ENCODE data around the gene AGRN. TPM values are rescaled to one million over a fixed set of nuclear protein-coding genes. Genes with fewer than 3 reads are reported as not detected.

Gene AGRN
- total RNA-seq, 1 donor: 7.9 TPM

DNA sequence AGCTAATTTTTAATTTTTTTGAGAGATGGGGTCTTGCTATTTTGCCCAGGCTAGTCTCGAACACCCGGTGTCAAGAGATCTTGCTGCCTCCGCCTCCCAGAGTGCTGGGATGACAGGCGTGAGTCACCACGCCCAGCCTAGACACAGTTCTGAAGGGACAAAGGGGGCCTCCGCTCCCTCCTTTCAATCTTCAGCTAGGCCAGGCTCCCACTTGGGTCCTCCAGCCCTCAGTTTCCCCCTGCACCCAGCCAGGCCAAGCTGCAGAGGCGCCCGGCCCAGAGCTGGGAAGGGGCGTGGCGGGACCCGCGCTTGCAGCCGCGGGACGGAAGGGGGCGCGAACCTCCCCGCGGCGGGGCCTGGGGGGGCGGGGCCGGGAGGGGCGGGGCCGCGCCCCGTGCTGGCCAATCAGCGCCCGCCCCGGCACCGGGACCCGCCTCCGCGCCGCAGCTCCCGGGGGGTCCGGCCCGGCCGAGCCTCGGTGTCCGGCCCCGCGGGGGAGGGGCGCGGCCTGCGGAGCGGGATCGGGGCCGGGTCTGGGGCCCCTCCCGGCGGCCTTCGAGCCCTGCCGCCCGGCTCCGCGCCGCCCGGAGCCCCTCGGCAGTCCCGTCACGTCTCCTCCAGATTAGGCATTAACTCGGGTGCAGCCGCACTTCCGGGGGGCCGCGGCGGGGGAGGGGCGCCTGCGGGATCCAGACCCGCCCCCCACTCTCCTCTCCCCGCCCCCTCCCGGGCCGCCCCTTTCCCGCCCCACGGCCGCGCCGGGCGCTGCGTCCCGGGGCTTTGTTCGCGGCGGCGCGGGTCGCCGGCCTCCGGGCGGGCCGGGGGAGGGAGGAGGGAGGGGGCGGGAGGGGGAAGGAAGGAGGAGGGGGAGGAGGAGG is 559 bp upstream of the AGRN start:
- peak; percentile 72 for DNase-seq (ENCODE audit: low read depth)
- TF ChIP-seq, protein P1, sequence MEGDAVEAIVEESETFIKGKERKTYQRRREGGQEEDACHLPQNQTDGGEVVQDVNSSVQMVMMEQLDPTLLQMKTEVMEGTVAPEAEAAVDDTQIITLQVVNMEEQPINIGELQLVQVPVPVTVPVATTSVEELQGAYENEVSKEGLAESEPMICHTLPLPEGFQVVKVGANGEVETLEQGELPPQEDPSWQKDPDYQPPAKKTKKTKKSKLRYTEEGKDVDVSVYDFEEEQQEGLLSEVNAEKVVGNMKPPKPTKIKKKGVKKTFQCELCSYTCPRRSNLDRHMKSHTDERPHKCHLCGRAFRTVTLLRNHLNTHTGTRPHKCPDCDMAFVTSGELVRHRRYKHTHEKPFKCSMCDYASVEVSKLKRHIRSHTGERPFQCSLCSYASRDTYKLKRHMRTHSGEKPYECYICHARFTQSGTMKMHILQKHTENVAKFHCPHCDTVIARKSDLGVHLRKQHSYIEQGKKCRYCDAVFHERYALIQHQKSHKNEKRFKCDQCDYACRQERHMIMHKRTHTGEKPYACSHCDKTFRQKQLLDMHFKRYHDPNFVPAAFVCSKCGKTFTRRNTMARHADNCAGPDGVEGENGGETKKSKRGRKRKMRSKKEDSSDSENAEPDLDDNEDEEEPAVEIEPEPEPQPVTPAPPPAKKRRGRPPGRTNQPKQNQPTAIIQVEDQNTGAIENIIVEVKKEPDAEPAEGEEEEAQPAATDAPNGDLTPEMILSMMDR (IDR thresholded peaks at IDR 0.05; ENCODE audit: insufficient read depth, low read length): peak; percentile 50
- peak overlapping the region; percentile 63 for H3K4me3 ChIP-seq (ENCODE audit: low read depth, low read length)

DNA sequence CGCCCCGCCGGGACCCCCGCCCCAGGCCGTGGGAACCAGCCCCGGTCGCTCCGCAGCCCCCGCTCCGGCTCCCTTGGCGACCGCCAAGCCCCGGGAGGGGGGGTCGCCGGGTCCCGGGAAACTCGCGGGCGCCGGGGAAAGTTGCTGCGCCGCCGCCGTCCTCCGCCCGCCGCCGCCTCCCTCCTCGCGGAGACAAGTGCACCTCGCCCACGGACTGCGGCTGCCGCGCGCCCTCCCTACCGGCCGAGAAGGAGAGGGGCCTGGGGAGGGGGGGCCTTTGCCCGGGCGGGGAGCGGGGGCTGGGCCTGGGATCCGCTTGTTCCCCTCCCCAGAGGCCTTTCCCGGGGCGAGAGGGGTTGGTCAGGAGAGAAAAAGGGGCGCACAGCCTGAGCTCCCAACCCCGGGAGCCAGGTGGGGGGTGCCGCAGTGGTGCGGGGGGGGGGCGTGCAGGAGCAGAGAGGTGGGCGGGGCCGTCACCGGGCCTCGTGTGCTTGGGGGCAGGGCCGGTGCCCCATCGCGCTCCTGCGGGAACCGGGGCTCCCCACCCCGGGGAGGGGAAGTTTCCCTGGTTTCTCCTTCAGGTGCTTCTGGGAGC is 592 bp downstream of the AGRN start:
- no peak for DNase-seq (ENCODE audit: low read depth)
- peak overlapping the region; percentile 68 for H3K4me3 ChIP-seq (ENCODE audit: low read depth, low read length)
- TF ChIP-seq, protein P1 (IDR thresholded peaks at IDR 0.05; ENCODE audit: insufficient read depth, low read length): no peak

DNA sequence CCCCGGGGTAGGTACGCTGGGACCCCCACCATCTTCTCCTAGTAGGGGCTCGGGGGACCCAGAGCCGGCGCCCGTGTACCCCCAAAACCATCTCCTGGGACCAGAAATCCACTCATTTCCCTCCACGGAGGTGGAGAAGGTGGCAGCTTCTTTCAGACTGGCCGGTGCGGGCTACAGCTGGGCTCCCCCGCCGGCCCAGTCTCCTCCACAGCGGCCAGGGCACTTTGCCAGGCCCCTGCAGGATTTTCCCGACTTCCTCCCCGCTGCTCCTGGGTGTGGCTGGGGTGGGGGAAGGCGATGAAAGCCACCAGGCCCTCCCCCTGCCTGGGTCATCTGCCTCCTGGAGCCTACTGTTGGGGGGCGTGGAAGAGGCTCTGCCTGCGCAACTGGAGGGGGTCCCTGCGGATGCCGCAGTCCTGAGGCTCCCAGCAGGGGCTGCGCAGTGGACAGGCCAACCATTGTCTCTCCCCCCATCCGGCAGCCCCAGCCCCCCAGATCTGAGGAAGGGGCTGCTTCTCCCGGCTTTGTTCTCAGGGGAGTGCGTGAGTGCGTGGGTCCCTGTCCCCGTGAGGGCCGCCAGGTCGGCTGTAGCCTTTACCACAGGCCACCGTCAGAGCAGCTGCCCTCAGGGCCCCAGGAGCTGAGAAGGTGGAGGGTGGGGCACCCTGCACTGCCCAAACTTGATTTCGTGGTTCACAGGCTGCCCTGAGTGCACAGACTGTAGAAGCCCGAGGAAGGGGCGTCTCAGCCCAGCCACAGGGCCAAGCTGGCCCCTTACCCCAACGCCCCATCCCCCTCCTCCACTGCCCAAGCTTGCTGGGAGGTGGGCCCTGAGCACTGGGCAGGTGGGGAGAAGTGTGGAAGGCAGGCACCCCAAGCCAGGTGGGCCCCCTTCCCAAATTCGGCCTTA is 1.3 kb downstream of the AGRN start:
- DNase-seq (ENCODE audit: low read depth): peak; percentile 64
- TF ChIP-seq, protein P1 (IDR thresholded peaks at IDR 0.05; ENCODE audit: insufficient read depth, low read length): no peak
- peak overlapping the region; percentile 55 for H3K4me3 ChIP-seq (ENCODE audit: low read depth, low read length)

DNA sequence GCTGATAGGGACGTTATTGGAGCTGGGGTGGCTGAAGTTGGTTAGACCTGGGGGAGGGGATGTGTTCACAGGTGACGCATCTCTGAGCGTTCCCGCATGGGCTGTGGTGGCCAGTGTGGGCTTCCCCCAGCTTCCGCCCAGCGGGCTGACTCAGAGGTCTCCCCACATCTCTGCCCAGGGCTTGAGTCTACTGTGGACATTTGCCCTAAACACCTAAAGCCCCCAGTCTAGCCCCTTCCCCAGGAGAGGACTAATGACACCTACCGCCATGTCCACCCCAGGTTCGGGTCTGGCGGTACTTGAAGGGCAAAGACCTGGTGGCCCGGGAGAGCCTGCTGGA is 2.0 kb downstream of the AGRN start:
- H3K4me3 ChIP-seq (ENCODE audit: low read depth, low read length): no peak overlapping the region
- DNase-seq (ENCODE audit: low read depth): no peak
- TF ChIP-seq, protein P1 (IDR thresholded peaks at IDR 0.05; ENCODE audit: insufficient read depth, low read length): no peak

DNA sequence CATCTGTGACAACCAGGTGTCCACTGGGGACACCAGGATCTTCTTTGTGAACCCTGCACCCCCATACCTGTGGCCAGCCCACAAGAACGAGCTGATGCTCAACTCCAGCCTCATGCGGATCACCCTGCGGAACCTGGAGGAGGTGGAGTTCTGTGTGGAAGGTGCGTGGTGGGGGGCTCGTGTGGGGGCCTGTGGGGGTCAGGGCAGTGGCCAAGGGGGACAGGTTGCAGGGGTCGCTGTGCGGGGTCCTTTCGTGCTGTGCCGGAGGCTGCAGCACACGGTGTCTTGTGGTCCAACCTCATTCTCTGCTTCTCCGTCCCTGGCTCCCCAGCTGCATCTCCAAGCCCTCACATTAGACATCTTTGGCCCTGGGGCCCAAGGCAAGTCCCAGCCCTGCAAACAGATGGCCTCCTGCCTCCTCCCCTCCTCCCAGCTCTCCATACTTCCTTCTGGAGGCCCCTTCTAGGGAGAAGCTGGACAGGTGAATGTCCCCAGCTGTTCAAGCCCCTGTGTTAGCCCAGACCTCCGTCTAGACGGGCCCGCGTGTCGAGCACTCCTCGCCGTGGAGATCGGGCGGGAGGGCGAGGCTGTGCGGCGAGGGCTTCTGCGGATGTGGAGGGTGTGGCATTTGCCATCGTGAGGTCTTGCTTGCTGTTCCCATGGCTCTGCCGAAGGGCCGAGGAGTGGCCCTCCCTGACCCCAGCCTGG is 2.5 kb downstream of the AGRN start:
- no peak for DNase-seq (ENCODE audit: low read depth)
- TF ChIP-seq, protein P1 (IDR thresholded peaks at IDR 0.05; ENCODE audit: insufficient read depth, low read length): no peak
- H3K4me3 ChIP-seq (ENCODE audit: low read depth, low read length): no peak overlapping the region

DNA sequence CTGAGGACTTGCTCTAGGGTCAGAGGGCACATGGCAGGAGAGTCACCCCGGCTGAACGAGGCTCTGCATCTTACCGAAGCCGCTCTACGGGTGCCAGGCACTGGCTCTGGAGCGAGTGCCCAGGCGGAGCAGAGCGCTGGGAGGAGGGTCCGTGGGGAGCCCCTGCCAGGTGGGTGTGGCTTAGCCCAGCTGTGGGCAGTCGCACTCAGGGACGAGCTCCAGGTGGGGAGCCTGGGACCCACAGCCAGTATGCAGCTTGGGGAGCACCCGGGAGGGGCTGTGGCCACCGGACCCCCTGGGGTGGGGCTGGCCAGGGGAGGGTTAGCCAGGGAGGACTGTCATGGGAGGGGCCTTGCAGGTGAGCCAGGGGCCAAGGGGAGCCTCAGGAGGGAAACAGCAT is 3.8 kb downstream of the AGRN start:
- DNase-seq (ENCODE audit: low read depth): no peak
- TF ChIP-seq, protein P1 (IDR thresholded peaks at IDR 0.05; ENCODE audit: insufficient read depth, low read length): no peak
- no peak overlapping the region for H3K4me3 ChIP-seq (ENCODE audit: low read depth, low read length)

Measured in fibroblast of the aortic adventitia (primary cell).